GM18870 (cell line): ENCODE results near the gene SLC35F3.
"Not testable (repeated sequence)": the region's sequence is repeated elsewhere in the genome, so short reads cannot be mapped to it uniquely, and the experiment has no call there.

Source experiments
- ATAC-seq: cut with Tn5 transposase; IDR thresholded peaks from one replicate; pipeline ENCODE4 v1.9.1; 2021; ENCODE audit warnings: moderate library complexity; ENCODE audit not compliant: unreplicated experiment

The SLC35F3 gene

DNA sequence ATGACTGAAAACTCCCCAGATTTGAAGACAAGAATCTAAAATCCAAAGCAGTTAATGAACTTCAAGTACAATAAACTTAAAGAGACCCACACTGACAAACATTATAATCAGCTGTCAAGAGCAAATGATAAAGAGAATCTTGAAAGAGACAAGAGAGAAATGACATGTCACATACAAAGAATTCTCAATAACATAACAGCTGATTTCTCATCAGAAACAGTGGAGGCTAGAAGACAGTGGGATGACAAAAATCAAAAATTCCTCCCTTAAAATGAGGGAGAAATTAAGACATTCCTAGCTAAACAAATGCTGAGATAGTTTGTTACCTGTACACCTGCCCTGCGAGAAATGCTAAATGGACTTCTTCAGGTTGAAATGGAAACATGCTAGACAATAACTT, 432.8 kb downstream of the SLC35F3 start:
- no peak for ATAC-seq

DNA sequence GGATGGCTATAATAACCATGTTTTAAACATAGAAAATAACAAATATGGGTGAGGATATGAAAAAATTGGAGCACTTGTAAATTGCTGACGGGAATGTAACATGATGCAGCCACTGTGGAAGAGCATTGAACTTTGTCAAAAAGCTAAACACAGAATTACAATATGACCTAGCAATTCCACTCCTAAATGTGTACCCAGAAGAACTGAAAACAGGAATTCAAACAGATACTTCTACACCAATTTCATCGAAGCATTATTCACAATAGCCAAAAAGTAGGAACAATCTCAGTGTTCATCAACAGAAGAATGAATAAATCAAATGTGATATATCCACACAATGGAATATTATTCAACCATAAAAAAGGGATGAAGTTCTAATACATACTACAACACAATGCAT, 436.1 kb downstream of the SLC35F3 start:
- ATAC-seq, result no peak

DNA sequence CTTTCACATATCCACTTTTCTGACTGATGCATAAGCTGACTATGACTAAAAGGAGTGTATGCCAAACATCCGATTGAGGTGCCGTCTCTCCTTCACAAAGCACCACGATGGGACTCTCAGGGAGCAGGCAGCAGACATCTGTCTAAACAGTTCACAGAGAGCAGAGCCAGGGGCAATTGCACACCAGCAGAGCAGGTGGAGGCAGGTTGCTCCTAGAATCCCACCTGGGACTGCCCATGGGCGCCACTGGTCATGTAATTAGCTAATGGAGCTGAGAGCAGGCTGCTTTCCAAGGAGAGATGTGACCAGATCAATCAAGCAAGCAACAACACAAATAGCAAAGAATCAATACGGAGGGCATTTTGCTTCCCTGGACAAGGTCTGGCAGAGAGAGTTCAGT, 438.3 kb downstream of the SLC35F3 start:
- ATAC-seq, result no peak

DNA sequence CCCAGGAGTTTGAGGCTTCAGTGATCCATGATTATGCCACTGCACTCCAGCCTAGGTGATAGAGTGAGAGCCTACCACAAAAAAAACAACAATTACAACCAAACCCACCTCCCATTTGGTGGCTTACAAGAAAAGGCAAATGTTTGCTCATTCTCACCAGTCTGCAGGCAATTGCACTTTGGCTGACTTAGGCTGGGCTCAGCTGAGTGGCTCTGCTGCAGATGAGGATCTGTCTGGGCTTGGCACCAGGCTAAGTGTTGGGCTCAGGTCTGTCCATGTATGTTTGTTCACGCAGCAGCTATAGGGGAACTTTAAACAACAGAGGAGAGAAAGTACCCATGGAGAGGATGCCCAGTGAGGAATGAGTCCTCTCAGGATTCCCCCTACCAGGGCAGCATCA, 440.8 kb downstream of the SLC35F3 start:
- ATAC-seq, result no peak

DNA sequence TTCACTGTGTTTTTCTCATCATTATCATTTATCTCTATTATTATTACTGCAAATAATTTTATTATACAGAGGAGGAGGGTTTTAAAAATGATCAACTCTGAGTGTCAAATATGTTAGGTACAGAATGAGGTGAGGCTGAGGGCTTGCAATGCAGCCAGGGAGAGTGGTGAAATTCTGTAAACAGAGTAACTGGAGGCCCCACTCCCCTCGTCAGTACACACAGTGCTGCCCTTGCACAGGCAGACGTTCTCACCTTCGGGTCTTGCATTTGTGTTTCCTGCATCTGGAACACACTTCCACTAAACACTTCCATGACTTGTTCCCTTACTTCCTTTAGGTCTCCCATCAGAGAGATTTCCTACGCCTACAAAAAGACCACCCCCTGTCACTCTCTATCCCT, 444.5 kb downstream of the SLC35F3 start:
- ATAC-seq, result no peak

DNA sequence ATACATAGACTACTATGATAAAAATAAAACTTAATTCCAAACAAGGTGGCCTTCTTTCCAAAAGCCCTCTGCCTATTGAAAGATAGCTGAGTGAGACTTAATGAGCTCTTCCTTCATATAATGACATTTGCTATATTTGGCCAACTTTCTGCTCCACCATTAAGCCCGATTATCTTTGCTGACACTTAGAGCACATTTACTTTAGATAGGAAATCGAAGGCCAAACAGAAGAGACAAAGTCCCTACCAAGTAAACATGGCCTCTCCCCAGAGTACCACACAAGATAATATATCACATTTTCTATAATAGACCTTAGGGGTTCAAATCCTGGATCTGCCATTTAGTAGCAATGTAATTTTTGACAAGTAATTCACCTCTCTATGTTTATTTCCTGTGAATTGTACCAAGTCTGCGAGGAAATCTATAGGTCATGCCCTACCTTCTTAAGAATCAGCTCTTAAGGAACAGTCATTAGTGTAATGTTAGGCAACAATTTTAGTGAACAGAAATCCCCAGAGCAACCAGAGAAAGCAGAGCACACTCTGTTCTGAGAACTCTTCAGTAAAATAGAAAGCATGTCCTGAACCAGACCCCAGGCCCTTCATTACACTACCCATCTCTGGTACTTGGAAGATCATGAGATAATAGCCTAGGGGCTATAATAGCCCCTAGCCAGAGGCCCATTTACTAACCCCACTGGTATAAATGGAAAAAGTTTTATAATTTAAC, 451.5 kb downstream of the SLC35F3 start:
- ATAC-seq, result no peak

DNA sequence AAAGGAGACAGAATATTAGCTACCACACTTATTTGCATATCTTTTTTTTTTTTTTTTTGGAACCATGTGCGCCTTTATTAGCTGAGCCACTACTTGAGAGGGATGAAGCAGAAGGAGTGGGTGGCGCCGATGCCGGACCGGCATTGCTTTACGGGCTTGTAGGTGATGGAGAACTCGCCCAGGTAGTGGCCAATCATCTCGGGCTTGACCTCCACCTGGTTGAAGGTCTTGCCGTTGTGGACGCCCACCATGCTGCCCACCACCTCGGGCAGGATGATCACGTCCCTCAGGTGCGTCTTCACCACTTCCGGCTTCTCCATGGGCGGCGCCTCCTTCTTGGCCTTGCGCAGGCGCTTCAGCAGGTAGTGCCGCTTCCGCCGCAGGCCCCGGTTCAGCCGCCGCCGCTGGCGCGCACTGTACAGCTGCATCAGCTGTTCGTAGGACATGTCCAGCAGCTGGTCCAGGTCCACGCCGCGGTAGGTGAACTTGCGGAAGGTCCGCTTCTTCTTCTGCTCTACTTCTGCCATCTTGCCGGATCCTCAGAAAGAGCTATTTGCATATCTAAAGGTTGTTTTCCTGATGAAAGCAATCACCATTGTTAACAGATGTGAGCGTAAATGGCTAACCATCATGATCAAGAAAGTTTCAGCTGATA, 452.3 kb downstream of the SLC35F3 start:
- not testable (repeated sequence) for ATAC-seq

DNA sequence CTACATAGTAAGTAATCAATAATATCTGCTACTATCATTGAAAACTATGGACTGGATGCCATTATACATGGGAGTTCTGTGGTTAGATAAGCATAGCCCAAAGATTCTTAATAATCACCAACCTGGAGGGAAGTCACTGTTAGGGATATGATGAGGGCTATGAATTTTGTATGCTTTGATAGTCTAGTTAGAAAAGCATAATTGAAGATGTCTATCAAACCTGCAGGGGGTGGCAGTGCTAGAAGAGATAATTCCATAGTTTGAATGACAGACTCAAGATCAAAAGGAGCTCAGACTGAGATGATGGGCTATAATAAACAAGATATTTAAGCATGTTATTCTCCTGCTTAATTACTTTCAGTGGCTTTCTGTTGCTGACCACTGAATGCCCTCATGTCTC, 453.4 kb downstream of the SLC35F3 start:
- ATAC-seq, result no peak

DNA sequence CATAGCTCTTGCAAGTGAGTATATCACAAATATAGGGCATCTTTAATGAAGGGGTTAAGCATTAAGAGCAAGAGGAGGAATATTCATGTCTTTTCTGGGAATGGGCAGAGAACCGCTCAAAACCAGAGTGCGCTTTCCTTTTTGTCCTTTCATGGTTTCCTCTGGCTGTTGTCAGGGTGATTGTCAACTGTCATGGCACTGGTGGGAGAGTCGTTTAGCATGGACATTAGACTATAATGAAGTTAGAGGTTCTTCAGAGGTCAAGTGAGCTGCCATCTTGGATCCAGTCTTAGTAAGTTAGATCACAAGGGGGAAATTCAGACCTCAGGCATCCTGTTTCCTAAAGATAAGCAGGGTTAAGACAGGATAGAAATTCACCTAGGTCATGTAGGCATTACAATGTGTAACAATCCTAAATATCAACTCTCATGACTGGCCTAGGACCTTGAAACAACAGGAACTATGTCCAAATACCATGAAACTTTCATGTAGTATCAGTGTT, 456.7 kb downstream of the SLC35F3 start:
- no peak for ATAC-seq

DNA sequence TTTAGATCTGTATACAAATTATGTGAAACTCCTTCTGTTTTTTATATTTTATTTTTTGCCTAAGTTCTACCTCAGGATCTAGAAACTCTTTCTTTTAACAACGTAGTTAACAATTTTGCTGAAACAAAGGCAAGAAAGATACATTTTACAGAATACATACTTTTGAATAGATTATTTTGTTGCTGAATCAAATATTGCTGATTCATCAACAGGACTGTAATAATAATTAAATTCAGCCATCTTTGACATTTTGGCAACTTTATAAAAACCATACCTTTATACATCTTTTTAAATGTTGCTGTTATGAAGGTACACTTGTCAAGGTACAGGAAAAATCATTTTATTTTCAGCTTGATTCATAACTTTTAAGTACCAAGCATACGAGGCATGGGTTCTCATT, 458.1 kb downstream of the SLC35F3 start:
- ATAC-seq, result no peak

DNA sequence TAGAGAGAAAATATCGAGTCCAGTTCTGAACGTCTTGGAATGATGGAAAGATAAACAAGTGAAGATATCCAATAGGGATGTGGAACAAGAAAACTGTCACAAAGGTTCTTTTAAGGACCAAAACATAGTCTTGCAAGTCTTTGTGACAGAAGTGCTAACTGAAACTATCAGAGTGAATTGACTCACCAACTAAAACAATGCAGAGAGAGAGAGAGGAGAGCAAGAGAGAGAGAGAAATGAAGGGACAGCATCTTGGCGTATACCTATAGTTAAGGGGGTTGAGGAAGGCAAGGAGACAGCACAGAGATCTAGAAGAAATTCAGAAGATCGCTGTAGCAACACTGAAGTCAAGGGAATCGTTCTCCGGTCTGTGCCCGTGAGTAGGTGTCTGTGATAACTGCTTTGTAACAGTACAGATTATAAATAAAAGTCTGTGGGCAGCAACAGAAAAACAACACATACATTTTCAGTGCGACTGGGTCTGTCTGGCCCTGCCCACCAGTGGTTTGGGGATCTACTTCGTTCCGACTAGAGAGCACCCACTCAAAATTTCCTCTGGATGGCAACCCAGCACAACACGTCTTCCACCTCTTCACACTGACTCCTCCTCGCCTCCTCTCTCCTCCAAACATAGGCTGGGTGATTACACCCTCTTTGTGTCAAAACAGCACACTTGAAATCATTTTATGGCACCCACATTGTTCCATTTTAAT, 464.0 kb downstream of the SLC35F3 start:
- ATAC-seq, result no peak

DNA sequence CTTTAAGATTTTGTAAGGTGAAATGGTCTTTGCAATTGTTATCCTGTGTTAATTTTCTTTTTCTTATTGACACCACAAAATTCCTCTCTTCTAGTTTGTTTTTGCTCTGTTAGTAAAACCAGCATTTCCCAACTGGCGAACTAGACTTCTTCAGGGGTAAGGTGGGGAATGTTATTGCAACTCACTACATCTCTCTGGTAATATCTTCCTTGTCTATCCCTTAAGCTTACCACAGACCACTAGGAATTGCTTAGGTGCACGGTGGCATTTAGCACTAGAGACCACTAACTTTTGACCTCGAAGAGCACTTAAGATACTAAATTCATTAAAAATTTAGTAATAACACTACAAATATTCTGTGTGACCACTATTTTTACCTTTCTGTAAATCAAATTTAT, 464.6 kb downstream of the SLC35F3 start:
- no peak for ATAC-seq

DNA sequence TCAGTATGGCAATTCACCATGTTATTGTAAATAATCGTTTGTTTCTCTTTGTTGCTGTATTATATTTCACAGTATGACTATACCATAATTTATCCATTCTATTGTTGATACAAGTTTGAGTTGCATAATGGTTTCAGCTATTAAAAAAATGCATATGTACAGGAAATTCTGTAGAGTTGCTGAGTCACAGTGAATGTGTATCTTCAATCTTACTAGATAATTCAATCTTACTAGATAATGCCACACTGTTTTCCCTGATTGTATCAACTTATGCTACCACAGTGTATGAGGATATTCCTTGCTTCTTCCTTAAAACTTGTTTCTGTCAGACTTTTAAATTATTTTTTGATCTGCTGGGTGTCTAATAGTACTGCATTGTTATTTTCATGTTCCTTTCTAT, 465.3 kb downstream of the SLC35F3 start:
- ATAC-seq, result no peak

DNA sequence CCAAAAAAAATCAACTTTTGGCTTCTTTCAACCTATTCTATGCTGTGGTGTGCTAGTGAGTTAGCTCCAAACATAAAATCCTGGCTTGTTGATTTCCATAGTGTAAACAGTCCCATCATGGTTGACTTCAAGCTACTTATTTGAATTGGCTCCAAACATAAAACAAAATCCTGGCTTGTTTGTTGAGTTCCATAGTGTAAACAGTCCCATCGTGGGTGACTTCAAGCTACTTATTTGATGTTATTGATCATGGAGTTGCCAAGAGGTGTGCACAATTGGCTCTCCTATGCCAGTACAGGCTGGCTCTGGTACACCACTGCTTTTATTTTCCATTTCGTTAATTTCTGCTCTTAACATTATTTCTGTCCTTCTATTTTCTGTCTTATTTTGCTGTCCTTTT, 466.9 kb downstream of the SLC35F3 start:
- no peak for ATAC-seq

DNA sequence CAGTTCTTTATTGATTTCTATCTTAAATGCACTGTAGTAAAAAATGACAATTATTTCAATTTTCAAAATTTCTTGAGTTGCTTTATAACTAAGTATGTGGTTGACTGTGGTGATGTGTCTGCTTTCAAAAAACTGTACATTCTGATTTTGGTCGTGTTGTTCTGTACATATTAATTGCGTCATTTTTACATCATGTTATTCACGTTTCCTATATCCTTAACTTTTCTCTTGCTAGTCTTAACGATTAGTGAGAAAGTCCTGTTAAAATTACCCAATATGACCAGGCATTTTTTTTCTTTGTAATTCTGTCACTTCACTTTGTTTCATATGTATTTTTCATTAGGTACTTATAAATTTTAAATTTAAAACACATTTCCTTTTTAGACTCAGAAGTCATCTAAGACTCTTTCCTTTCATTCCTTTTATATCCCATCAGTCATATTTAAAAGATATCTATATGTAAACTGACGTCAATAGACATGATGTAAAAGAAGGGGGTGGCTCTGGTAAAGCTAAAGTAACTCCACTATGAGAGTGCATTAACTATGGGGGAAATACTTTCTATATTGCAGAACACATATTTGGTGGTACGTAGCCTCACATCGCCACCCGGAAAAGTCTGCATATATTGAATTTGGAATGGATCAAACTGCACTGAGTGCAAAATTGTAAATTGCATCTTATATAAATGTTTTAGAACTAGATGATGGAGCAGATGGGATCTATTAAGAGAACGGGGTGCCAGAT, 467.7 kb downstream of the SLC35F3 start:
- ATAC-seq, result no peak

DNA sequence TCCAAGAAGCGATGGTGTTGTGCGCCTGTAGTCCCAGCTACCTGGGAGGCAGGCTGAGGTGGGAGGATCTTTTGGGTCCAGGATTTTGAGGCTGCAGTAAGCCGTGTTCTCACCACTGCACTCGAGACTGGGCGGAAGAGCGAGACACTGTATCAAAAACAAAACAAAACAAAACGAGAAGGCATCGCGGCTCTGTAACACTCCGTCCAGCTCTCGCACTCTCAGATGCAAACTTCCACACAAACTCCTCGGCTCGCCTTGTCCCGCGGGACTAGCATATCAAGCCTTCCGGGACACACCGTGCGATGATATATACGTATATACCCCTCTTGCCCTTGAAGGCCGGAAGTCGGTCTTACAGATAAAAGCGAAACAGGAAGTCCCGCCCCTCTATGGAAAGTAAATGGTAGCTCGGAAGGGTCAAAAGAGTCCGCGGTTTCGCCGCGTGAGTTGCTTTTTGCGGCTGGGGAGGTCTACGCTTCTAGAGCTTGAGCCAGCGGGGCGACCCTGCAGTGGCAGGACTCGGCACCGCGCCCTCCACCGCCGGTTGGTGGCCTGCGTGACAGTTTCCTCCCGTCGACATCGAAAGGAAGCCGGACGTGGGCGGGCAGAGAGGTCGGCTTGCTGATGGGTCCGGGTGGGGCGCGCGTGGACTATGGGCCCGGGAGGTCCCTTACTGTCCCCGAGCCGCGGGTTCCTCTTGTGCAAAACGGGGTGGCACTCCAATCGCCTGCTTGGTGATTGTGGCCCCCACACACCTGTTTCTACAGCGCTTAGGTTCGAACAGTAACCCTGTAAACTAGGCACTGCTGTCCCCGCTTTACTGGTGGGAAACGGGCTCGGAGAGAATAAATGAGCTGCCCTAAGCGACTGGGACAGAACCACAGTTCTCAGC, 468.8 kb downstream of the SLC35F3 start, which contains the start of gene COA6:
Gene COA6 (plus strand): TSS at position 393 of the 895 bp plus-strand sequence. CDS start 11 bp downstream, at position 404.
- ATAC-seq, result peak; percentile 94

DNA sequence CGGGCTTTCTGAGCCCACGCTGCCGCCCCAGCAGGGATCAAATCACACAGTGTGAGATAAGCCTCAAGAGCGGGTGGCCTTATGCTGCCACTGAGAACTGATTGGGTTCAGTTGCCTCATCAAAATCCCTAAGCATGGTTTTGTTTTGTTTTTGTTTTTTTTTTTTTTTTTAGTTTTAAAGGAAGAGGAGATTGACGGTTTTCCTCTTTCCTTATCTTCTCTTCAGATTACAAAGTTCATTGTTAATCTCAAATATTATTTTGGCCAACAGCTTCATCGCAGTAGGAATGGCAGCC, 469.4 kb downstream of the SLC35F3 start:
- ATAC-seq, result peak; percentile 6
